Adipocyte (in vitro differentiated cells): ENCODE results near the gene SPRTN.

Experiments
- DNase-seq: peaks from one replicate; pipeline ENCODE4 v3.0.0-alpha.2; 2015; ENCODE audit warnings: low read depth
- H3K27me3 ChIP-seq: replicated peaks from 2 replicates; pipeline ENCODE4 v1.7.0; 2013; ENCODE audit warnings: mild to moderate bottlenecking, low read length, moderate library complexity; ENCODE audit not compliant: control insufficient read depth, insufficient read depth
- H3K36me3 ChIP-seq: 2 replicates; pipeline ENCODE4 v1.7.0; 2013; ENCODE audit warnings: low read length, mild to moderate bottlenecking, moderate library complexity; ENCODE audit not compliant: control insufficient read depth, insufficient read depth, severe bottlenecking
- H3K4me1 ChIP-seq: 2 replicates; pipeline ENCODE4 v1.7.0; 2013; ENCODE audit warnings: mild to moderate bottlenecking, low read length, moderate library complexity; ENCODE audit not compliant: control insufficient read depth, insufficient read depth
- H3K4me3 ChIP-seq: 2 replicates; pipeline ENCODE4 v1.7.0; 2013; ENCODE audit warnings: mild to moderate bottlenecking, low read length, moderate library complexity
- H3K9ac ChIP-seq: 2 replicates; pipeline ENCODE4 v1.7.0; 2013; ENCODE audit warnings: mild to moderate bottlenecking, low read length, moderate library complexity
- H3K9me3 ChIP-seq: 2 replicates; pipeline ENCODE4 v1.7.0; 2013; ENCODE audit warnings: mild to moderate bottlenecking, low read length, moderate library complexity; ENCODE audit not compliant: control insufficient read depth

Gene SPRTN

DNA sequence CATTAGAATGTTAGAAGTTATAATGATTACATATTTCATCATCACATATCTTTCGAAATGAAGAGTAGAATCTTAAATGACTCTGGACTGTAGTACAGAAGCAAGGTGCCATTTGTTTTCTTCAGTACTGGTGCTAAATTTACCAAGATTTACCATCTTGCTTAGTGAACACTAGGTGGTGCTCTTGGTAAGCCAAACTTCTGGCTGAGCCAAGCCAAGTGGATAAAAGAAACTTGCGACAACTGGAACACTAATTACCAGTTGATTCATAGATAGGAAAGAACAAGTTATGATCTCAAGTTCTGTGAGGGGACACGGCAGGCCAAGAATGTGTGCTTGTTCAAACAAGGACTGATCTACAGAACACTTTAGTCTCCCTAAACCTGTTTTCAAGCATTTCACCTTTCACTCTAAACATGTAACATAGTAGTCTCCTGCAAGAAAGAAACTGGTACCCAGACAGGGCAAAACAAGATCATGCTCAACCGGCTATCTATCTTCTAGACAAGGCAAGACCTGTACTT is 19.8 kb downstream of the SPRTN start:
- Histone ChIP-seq H3K27me3 (no peaks in the 10 kb centered on the region), H3K4me3 (no peak overlapping the region), H3K4me1 (peaks cover 22% of the 10 kb centered on the region), H3K36me3 (peaks cover 7% of the 10 kb centered on the region), H3K9me3 (no peaks in the 10 kb centered on the region), H3K9ac (peak overlapping the region; percentile 24)
- peak; percentile 87 for DNase-seq

DNA sequence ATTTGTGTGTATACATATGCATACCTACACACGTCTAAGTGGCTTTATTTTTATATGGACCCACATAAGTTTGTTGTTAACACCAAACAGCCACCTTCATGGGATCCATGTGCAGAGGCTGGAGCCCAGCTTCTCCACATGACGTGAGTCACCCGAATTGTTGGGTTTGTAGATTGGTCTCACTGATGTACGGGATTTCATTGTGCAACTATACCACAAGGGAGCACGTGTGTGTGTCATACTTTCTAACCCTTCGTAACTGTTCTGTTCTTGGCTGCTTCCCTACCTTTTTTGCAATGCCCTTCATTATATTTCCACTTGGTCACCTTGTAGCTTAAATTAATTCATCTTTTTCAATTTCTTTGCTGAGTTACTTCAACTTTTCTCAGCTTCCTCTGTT is 21.0 kb downstream of the SPRTN start:
- no peak overlapping the region for H3K4me3 ChIP-seq
- peaks cover 22% of the 10 kb centered on the region for H3K4me1 ChIP-seq
- H3K27me3 ChIP-seq, result no peaks in the 10 kb centered on the region
- no peak overlapping the region for H3K9ac ChIP-seq
- no peaks in the 10 kb centered on the region for H3K9me3 ChIP-seq
- peak; percentile 66 for DNase-seq
- peaks cover 9% of the 10 kb centered on the region for H3K36me3 ChIP-seq

DNA sequence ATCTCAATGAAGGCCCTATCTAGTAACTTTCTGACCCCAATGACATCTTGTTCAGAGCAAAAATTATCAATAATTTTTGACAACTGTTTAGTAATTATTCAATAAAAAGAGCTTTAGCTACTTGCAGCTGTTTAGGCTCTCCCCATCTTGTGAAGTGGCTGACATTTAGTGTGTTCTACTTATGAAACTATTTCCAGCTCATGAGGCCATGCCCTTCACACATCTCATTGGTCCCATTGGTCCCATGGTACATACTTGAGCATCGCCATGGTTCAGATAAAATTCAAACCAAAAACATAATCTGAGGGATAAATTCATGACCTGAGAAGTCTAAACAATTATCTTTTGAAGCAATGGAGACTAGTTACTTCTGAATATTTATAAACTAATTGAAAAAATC is 24.2 kb downstream of the SPRTN start:
- Histone ChIP-seq H3K9me3 (no peaks in the 10 kb centered on the region), H3K9ac (no peak overlapping the region), H3K4me1 (peaks cover 21% of the 10 kb centered on the region), H3K27me3 (no peaks in the 10 kb centered on the region), H3K36me3 (peaks cover 28% of the 10 kb centered on the region), H3K4me3 (no peak overlapping the region)
- DNase-seq, result no peak

DNA sequence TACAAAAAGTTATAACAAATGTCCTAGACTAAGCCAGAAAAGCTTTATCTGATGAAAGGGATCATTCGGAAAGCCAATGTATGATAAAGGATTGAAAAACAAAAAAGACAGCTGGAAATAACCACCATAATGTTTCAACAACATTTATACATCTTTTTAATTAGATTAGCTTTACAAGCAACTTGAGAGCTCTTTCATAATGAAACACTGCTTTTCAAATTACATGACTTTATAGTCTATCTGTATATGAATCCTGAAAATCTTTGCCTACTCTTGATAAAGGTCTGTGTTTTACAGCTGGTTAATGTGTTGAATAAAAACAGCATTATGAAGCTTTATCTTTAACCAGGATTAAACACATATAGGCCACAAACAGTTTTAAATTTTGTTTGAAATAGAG is 25.5 kb downstream of the SPRTN start:
- no peak for DNase-seq
- H3K36me3 ChIP-seq, result peaks cover 30% of the 10 kb centered on the region
- peaks cover 9% of the 10 kb centered on the region for H3K4me1 ChIP-seq
- no peak overlapping the region for H3K9ac ChIP-seq
- no peak overlapping the region for H3K4me3 ChIP-seq
- H3K27me3 ChIP-seq, result no peaks in the 10 kb centered on the region
- H3K9me3 ChIP-seq, result no peaks in the 10 kb centered on the region

DNA sequence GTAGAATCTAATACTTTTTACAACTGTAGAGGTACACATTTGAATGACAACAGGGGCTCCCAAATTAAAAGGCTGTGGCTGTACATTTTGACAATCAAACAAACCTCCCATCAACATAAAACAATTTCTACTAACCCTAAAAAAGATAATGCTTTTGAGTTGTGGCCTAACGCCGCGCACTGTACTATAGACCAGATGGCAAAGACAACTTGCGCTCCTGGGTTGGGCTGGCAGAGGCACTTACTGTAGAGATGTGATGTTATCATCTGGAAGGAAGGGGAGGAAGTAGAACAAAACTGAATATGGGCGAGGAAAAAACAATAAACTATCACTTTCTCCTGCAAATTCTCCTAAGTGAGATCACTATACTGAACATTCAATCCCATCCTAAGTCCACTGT is 26.1 kb downstream of the SPRTN start:
- no peak for DNase-seq
- H3K9me3 ChIP-seq, result no peaks in the 10 kb centered on the region
- no peak overlapping the region for H3K9ac ChIP-seq
- no peaks in the 10 kb centered on the region for H3K27me3 ChIP-seq
- no peak overlapping the region for H3K4me3 ChIP-seq
- peaks cover 30% of the 10 kb centered on the region for H3K36me3 ChIP-seq
- peaks cover 9% of the 10 kb centered on the region for H3K4me1 ChIP-seq

DNA sequence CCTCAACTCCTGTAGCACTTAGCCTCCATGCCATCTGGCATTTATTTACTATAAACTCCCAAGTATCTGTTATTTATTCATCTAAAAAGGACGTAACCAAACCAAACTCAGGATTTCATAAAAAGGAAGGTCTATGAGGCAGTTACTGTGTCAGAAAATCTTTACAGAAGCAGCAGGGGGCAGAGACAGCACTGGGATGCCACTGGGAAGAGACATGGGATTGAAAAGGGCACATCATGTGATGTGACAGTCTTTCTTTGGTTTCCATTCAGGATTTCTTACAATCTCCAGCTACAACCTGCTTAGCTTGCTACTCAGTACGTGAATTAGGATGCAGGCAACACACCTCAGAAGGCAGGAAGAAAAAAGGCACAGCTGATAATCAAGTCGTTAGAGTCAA is 31.2 kb downstream of the SPRTN start:
- H3K9me3 ChIP-seq, result no peaks in the 10 kb centered on the region
- H3K4me1 ChIP-seq, result no peaks in the 10 kb centered on the region
- H3K36me3 ChIP-seq, result peaks cover 24% of the 10 kb centered on the region
- H3K4me3 ChIP-seq, result no peak overlapping the region
- H3K9ac ChIP-seq, result no peak overlapping the region
- no peak for DNase-seq
- H3K27me3 ChIP-seq, result no peaks in the 10 kb centered on the region

DNA sequence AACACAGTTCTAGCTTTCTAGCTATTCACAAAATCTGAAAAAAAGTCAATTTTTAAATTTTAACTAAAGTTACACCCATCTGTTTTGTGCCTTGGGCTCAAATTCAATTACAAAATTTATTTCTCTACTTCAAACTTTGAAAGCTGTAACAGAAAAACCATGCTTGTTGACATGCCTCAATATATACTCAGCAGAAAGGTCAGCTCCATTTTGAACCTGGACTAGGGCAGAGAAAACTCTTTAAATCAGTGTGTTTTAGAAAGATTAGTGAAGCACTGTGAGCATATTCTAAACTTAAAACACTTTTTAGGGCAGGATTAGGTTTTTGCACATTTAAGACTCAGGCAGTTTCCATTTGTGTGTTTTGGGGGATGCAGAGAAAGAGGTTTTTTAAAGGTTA is 34.4 kb downstream of the SPRTN start:
- Histone ChIP-seq H3K4me3 (no peak overlapping the region), H3K36me3 (peaks cover 6% of the 10 kb centered on the region), H3K4me1 (peaks cover 5% of the 10 kb centered on the region), H3K27me3 (no peaks in the 10 kb centered on the region), H3K9me3 (no peaks in the 10 kb centered on the region), H3K9ac (no peak overlapping the region)
- DNase-seq, result no peak

DNA sequence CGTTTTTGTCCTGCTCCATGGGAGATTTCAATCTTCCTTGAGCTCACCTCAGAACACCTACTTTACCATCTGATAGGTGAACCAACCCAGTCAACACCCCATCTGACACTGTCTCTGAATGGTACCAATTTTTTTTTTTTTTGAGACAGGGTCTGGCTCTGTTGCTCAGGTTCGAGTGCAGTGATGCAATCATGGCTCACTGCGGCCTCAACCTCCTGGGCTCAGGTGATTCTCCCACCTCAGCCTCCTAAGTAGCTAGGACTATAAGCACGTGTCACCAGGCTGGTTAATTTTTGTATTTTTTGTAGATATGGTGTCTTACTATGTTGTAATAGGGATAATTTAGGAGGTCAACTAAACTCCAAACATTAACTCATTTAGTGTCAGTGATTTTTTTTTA is 36.3 kb downstream of the SPRTN start:
- DNase-seq, result no peak
- no peak overlapping the region for H3K4me3 ChIP-seq
- H3K27me3 ChIP-seq, result no peaks in the 10 kb centered on the region
- H3K9me3 ChIP-seq, result no peaks in the 10 kb centered on the region
- peaks cover 5% of the 10 kb centered on the region for H3K36me3 ChIP-seq
- no peak overlapping the region for H3K9ac ChIP-seq
- peaks cover 5% of the 10 kb centered on the region for H3K4me1 ChIP-seq

DNA sequence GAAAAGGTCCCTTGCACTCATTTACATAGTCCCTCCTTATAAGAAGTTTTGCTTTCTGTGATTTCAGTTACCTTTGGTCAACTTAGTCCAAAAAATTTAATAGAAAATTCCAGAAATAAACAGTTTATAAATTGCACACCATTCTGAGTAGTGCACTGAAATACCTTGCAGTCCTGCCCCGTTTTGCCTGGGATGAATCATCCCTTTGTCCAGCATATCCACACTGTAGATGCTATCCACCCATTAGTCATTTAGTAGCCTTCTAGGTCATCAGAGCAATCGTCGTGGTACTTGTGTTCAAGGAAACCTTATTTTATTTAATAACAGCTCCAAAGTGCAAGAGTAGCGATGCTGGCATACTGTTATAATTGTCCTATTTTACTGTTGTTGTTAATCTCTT is 38.0 kb downstream of the SPRTN start:
- no peaks in the 10 kb centered on the region for H3K9me3 ChIP-seq
- no peaks in the 10 kb centered on the region for H3K27me3 ChIP-seq
- H3K4me3 ChIP-seq, result no peak overlapping the region
- peaks cover 5% of the 10 kb centered on the region for H3K4me1 ChIP-seq
- DNase-seq, result no peak
- no peaks in the 10 kb centered on the region for H3K36me3 ChIP-seq
- H3K9ac ChIP-seq, result no peak overlapping the region

DNA sequence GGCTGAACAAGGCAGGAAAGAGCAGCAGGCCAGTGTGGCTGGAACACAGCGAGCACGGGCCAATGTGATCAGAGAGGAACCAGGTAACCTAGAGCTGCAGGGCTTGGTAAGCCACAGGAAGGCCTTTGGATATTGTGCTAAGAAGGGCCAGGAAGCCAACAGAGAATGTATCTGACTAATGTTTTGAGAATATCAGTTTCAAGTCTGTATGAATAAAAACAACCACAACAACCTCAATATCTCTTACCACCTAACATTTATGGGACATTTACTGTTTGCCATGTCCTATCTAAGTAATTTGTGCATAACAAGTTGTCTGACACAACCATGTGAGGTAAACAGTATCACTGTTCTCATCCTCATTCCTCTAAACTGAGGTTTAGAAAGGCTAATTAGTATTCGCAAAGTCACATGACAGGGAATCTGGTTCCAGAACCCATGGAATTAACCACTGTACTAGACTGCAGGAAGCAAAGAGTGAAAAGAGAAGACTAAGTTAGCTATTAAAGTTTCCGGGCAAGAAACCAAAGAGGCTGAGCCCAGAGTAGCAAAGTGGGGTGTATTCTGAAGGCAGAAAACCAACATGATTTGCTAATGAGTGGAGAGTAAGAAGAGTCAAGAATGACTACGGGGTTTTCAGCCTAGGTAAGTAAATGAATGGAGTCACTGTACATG is 38.9 kb downstream of the SPRTN start:
- H3K27me3 ChIP-seq, result no peaks in the 10 kb centered on the region
- DNase-seq, result no peak
- no peak overlapping the region for H3K9ac ChIP-seq
- no peak overlapping the region for H3K4me3 ChIP-seq
- H3K4me1 ChIP-seq, result peaks cover 5% of the 10 kb centered on the region
- H3K9me3 ChIP-seq, result no peaks in the 10 kb centered on the region
- H3K36me3 ChIP-seq, result no peaks in the 10 kb centered on the region

DNA sequence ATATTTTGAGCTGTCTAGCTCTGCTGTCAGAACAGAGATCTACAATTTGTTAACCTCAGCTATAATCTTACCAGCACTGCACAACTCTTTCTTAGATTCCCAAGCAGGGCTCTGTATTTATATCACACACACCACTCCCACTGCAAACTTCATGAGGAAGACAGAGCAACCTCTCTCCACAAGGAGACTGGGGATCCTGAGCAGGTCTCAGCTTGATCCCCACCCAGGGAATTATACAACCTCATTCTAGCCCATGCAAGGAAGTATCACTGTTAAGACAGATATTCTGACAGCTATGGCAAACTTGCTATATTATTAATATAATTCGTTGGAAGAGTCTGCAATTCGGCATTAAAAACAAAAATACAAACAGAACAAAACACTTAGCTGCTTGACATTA is 43.6 kb downstream of the SPRTN start:
- Histone ChIP-seq H3K27me3 (no peaks in the 10 kb centered on the region), H3K9ac (no peak overlapping the region), H3K4me1 (peaks cover 9% of the 10 kb centered on the region), H3K36me3 (no peaks in the 10 kb centered on the region), H3K9me3 (no peaks in the 10 kb centered on the region), H3K4me3 (no peak overlapping the region)
- DNase-seq, result no peak

DNA sequence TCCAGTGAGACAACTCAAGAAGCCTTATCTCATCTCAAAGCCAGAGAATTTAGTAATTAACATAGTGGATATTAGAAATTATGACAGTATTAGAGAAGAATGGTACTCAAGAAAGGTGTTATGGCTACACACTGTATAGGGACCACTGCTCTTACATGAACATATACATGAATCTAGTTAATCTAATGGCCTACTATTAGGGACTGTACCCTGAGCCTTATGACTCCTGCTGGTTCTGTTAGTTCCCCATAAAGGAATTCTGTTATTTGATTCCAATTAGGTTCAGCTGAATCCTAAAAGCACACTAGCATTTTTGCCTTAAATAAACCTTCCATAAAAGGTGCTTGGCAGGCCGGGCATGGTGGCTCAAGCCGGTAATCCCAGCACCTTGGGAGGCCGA is 44.3 kb downstream of the SPRTN start:
- no peak overlapping the region for H3K4me3 ChIP-seq
- no peak for DNase-seq

More for the DNA sequence above, 44.3 kb downstream of the SPRTN start:
- H3K4me1 ChIP-seq, result peaks cover 4% of the 10 kb centered on the region
- H3K9me3 ChIP-seq, result no peaks in the 10 kb centered on the region
- no peaks in the 10 kb centered on the region for H3K27me3 ChIP-seq
- H3K9ac ChIP-seq, result no peak overlapping the region
- no peaks in the 10 kb centered on the region for H3K36me3 ChIP-seq
